Activated CD8-positive, alpha-beta memory T cell treated with anti-CD3 and anti-CD28 coated beads for 24 hours (primary cell): ENCODE measurements around the gene TRAIP.
"Not testable (repeated sequence)": the region's sequence is repeated elsewhere in the genome, so short reads cannot be mapped to it uniquely, and the experiment has no call there.

Source experiments
- DNase-seq: peaks from one replicate; pipeline ENCODE4 v3.0.0-alpha.2; 2020

The TRAIP gene

DNA sequence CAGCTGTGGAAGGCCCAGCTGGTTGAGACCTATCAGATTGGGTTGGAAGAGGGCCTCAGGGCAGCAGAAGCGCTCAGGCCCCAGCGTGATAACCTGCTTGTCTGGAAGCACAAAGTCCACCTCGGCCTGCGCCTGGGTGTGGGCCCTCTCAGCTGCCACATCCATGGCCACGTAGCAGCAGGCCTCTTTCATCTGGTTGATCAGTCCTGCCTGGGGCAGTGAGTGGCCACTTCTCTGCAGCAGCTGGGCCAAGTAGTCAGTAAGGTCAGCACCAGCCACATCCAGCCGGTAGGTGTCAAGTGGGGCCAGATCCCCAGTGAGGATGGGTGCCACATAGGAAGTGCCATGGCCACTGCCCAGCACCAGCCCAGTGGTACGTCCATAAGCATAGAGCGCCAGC is 17.3 kb upstream of the TRAIP start:
- DNase-seq, result no peak

DNA sequence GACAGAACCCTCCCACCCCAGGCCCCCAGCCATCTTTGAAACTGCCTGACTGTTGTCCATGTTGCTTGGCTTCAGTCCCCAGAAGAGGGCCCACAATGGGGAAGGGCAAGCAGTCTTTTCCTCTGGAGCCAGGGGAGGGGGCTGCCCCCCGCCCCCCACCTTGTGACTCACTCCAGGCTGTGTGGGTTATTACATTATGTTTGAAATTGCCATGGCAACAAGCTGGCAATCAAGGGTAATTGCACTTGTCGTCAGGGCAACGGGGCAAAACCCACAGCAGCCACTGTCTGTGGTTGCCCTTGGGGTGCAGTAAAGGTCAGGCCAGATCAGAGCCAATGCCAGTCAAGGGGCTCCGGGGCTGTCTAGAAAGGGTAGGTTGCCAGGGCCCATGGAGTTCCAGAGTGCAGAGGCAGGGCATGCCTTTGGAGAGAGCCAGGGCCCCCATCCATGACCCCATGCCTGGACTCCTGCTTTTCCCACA is 16.5 kb upstream of the TRAIP start:
- DNase-seq, result no peak

DNA sequence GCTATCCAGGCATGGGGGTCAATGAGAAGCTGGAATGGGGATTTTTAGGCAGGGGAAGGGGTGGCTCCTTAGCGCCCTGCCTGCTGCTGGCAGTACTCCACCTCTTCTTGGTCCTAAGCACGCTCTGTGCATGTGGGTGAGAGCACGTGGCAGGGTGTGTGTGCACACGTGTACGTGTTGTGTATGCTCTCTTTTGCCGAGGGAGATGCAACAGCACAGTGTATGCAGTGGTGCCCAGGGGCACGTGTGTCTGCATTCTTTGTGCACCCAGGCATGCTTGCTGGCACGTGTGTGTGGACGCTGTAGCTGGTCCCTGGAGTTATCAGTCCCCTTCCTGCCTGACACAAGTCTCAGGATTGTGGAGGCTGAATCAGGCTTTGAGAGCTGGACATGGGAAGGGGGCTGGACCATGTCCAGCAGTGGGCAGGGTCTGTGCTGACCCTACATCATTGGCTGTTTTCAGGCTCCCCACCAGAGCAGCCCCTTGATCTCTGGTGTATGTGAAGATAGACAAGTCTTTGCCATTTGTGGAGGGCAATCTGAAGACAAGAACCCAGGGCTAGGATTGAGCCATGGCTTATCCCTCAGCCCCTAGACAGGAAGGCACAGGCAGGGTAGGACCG is 15.3 kb upstream of the TRAIP start:
- DNase-seq, result no peak

- peak; percentile 69 for DNase-seq
Measured at GRCh38 chr3:49869525-49870126, 13.3 kb upstream of the TRAIP start, which contains the start of gene CAMKV. CAMKV (minus strand) TSS chr3:49869906; CDS start chr3:49862388, 7,518 bp downstream.

DNA sequence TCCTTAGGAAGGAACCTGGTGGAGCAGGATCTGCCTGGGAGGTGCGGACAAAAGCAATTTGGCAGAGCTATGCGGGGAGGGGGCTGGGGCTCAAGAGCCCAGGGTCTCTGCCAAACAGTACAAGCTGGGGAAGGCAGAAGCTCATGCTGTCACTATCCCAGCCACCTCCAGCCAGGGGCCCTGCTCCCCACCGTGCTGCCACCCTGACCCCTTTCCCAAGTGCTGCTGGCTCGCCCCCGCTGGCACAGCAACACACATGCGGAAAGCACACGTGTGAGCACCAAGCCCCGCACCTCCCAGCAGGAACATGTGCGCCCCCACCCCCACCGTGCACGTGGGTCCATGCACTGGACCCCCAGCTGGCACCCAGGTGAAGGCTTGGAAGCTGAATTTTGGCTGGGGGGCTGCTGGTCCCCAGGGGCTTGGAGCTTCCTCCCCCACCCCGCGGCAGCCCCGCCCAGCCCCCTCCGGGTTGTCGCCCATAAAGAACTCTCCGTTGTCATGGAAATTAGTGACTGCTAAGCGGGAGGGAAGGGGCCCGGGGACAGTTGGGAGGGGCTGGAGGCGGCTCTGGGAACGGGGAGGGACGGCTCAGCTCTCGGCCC is 12.6 kb upstream of the TRAIP start:
- DNase-seq, result no peak

DNA sequence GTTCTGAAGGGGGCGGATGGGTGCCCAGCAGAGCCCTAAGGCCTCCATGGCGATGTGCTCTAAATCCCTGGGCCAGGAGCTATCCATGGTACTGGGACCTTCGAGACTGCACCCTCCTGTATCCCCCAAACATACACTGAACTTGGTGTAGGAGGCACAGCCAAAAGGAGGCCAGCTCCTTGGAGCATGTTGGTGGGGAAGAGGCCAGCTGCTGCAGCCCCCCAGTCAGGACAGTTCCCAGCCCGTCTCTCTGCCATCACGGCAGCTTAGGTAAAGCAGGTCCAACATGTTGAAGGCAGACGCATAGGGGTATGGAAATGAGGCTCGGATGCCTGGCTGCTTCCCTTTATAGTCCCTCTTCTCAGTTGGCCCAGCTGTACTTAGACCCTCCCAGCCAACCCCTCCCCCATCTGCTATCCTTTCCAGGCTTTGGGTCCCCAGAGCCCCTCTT is 11.5 kb upstream of the TRAIP start:
- DNase-seq, result no peak

- DNase-seq, result no peak
Measured at GRCh38 chr3:49867400-49867799, 11.0 kb upstream of the TRAIP start.

GRCh38 chr3:49865198-49865784 is 8.9 kb upstream of the TRAIP start:
- DNase-seq, result no peak

DNA sequence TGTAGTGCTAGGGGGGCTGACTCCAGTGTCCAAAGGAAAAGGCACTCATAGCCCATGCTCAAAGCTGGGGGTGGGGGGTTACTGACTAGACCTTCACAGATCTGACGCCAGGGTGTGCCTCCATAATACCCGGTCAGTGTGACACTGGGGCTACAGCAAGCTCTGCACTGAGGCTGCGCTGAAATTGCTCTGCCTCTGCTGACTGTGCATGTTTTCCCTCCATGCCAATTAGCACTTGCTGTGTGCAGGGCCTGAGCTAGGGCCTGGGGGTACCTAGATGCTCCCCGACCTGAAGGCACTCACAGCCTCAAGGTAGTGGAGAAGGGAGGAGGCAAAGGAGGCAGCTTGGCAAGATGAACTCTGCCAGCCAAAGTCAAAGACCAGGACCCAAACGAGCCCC is 8.1 kb upstream of the TRAIP start:
- no peak for DNase-seq

DNA sequence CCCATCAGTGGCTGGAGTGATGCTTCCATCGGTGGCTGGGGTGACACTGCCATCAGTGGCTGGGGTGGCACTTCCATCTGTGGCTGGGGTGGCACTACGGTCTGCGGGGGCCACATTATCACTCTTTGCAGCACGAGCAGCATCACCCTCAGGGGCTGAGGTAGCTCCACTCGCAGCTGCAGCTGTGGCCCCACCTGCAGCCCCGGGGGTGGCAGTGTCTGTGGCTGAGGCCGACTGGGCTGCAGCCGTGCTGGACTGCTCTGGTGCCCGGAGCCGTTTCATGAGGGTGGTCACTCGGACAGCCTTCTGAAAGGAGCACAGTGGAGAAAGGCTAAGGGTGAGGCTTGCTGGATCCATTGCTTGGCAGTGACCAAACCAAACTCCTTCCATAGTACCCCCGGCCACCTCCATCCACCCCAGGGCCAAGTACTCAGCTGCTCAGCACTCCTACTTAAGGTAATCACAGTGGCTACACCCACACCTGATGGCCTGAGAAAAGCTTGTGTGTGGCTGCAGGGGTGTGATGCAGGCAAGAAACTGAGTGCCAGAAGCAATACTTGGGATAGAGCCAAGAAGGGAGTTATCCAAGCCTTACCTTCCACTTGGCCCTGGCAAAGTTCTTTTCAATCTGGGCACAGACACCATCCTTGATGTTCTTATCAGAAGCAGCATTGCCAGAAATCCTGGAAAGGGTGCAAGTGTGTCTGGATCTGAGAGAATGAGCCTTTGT is 3.4 kb upstream of the TRAIP start:
- no peak for DNase-seq

DNA sequence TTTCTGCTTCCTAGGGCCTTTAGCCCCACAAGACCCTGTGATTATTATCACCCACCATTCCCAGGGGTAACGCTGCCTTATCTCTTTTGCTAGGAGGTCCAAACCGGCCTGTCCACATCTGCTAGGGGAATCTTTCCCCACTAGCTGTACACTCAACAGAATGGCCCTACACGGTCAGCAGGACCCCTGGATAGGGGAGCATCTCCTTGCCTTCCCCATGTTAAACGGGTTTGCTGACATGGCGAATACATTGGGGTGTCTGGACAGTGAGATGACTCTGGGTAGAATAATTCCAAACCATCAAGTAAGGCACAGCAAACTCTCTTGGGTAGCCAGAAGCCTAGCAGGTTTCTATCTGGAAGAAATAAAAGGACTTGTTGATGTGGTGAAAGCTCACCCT is 702 bp downstream of the TRAIP start:
- DNase-seq, result no peak

DNA sequence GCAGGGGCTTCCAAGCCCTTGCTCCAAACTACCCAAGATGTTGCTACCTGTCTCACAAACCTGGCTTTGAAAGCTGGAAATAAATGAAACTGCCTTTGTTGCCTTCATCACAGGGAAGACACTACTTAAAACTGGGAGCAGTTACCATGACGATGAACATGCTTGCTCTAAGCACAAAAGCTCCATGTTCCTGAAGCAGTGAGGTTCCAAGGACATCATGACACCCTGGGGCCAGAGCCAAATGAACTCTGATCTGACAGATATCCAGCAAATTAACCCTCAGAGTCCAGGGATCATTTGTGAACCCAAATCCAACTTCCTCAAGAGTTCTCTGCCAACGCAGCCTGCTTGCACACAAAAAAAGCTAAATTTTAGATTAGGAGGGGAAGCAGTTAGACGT is 10.7 kb downstream of the TRAIP start:
- DNase-seq, result no peak

DNA sequence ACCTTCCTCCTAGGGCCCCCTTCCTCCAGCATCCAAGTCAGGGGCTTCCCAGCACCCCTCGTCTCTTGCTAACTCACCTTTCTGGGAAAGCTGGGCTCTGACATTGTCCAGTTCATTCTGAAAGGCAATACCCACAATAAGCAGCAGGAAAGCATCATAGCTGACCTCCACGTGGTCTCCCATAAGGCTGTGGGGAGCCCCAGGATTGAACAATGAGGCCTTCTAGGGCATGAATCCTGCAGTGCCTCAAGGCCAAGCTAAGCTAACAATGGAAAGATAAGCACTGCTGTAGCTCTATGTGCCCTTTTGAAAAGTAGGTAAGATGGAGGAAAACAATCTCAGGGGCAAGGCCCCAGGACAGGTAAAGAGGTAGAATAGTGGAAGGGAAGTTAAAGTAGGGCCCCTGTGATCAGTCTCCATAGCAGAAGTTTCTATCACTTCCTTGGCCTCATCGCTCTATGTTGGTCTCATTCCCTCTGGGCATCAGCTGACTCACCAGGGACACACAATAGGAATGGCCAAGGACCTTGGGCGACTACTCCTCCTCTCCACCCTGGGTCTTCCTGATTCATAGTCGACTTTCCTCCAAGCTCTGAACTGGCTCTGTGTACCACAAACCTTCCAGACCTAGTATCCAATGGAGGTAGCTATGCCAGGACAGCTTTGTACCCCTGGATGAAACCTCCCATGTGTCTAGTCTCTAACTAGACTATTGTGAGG is 11.7 kb downstream of the TRAIP start:
- no peak for DNase-seq

GRCh38 chr3:49842843-49843517 is 13.4 kb downstream of the TRAIP start:
- no peak for DNase-seq

- DNase-seq, result no peak
Measured at GRCh38 chr3:49841806-49842205, 14.6 kb downstream of the TRAIP start.

DNA sequence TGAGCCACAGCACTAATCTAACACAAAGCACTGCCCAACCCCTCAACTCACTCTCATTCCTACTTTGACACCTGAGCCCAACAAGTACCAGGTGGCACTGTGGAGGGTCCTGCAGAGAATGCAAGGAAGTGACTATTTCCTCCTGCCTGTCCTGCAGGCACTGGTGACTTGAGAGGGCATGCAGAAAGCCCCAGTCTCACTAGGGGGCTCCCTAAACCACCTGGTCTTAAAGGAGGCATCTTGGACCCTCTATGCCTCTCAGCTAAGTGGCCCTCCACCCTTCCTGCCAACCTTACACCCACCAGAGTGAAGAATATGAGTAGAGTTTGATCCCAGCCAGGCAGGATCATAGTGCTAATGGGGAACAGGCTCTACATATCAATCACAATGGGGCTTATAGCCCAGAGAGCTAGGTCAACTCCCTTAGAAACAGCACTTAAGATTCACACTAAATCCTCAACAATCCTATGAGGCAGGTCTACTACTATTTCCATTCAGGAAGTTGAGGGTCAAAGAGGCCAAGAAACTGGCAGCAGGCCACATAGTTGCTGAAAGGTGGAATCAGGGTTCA is 15.2 kb downstream of the TRAIP start:
- DNase-seq, result no peak

- DNase-seq, result no peak
Measured at GRCh38 chr3:49840388-49840787, 16.0 kb downstream of the TRAIP start.

GRCh38 chr3:49839193-49839809 is 17.1 kb downstream of the TRAIP start:
- peak; percentile 89 for DNase-seq

- DNase-seq, result no peak
Measured at GRCh38 chr3:49831341-49831740, 25.0 kb downstream of the TRAIP start.

- DNase-seq, result no peak
Measured at GRCh38 chr3:49826016-49826415, 30.3 kb downstream of the TRAIP start.

DNA sequence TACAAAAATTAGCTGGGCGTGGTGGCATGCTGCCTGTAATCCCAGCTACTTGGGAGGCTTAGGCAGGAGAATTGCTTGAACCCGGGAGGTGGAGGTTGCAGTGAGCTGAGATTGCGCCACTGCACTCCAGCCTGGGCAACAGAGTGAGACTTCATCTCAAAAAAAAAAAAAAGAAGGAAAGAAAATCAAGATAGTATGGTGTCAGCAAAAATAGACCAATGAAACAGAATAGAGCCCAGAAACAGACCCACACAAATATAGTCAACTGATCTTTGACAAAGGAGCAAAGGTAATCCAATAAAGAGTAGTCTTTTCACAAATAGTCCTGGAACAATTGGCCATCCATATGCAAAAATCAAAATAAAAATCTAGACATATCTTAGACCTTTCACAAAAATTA is 33.2 kb downstream of the TRAIP start:
- DNase-seq, result not testable (repeated sequence)
